Measurements from ENCODE around the gene ZC3H6. TPM values are rescaled to one million over a fixed set of nuclear protein-coding genes. Genes with fewer than 3 reads are reported as not detected.

The ZC3H6 gene
- total RNA-seq, 1 donor from 2014 or later: 3.9 TPM

DNA sequence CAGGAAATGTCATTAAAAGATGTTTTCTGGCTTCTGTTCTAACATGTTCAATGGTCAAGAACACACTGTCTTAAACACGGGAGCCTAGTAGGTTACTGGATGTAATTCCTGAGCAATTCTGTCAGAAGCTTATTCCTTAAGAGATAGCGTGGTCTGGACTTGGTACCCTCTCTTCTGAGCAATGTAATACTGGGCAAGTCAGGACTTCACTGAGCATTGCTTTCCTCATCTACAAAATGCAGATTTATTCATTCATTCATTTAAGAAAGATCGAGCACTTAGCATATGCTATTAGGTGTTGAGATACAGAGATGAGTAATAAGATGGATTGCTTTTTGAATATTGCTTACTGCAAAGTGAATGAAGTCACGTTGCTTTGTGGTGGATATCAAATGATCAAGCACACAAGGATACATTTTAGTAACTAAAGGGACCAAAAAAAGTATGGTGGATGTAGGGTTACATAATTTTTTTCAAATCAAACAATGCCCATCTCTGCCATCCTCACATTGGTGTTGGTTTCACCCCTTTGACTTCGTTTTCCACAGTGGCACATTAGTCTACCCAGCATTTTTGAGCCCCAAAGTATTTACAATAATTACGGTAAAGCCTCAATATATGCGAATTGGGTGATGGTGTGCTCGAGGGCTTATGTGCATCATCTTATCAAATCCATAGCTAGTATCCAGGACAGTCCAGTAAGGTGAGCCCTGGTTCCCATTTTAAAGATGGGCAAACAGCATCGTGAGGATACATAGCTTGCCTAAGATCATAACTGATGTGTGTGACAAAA, 65.3 kb downstream of the ZC3H6 start:
- Histone ChIP-seq H4K20me1 (ENCODE audit: insufficient read depth, low read length) (no peaks in the 10 kb centered on the region), H2AFZ (ENCODE audit: low read depth, low read length) (no peak overlapping the region), H3K4me2 (ENCODE audit: low read length) (no peak overlapping the region), H3K4me3 (ENCODE audit: insufficient read depth, low read depth, low read length) (no peak overlapping the region), H3K79me2 (ENCODE audit: insufficient read depth, low read length) (no peaks in the 10 kb centered on the region), H3K27me3 (ENCODE audit: insufficient read depth, low read length) (no peaks in the 10 kb centered on the region), H3K4me1 (ENCODE audit: insufficient read depth, low read length) (no peaks in the 10 kb centered on the region), H3K27ac (ENCODE audit: low read depth, low read length) (no peak overlapping the region), H3K9me3 (ENCODE audit: insufficient read depth, low read depth, low read length) (no peaks in the 10 kb centered on the region), H3K9ac (ENCODE audit: low read length) (no peak overlapping the region), H3K36me3 (ENCODE audit: insufficient read depth, low read length) (no peaks in the 10 kb centered on the region)
- Mint-ChIP-seq H3K9me3 (ENCODE audit: unreplicated experiment) (no peaks in the 10 kb centered on the region), H3K36me3 (ENCODE audit: low read depth, unreplicated experiment) (peaks cover 1% of the 10 kb centered on the region), H3K27me3 (ENCODE audit: low read depth, unreplicated experiment) (no peaks in the 10 kb centered on the region), H3K4me1 (ENCODE audit: low read depth, unreplicated experiment) (no peaks in the 10 kb centered on the region), H3K4me3 (ENCODE audit: unreplicated experiment) (no peak overlapping the region), H3K27ac (ENCODE audit: unreplicated experiment) (no peak overlapping the region)
- DNase-seq (ENCODE audit: low read depth) (peak; percentile 7), FAIRE-seq (no peak)
- no peak for TF ChIP-seq EZH2 (IDR thresholded peaks at IDR 0.05; ENCODE audit: insufficient read depth, low read length)
- TF ChIP-seq CTCF (IDR thresholded peaks at IDR 0.05; ENCODE audit: insufficient read depth, low read depth, low read length): no peak

DNA sequence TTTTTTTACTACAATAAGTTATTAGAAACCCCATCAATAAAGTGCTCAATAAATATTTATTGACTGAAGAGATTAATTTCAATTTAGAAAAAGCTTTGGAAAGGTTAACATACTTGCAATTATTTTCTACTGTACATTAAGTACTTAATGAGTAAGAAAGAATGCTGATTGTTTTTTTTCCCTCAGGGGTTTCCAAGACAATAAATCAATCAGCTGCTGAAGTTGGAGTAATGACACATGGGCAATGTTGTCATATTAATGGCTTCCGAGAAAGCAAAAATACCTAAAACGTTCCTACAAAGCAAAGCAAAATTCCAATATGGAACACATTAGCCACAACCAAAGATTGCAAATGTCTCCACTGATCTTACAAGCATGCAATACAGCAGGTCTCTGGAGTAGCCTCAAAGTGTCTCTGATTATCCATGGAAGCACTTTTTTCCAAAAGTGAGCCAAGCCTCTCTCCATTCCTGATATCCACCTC, 66.7 kb downstream of the ZC3H6 start:
- Mint-ChIP-seq H3K9me3 (ENCODE audit: unreplicated experiment) (no peaks in the 10 kb centered on the region), H3K36me3 (ENCODE audit: low read depth, unreplicated experiment) (peaks cover 2% of the 10 kb centered on the region), H3K4me3 (ENCODE audit: unreplicated experiment) (no peak overlapping the region), H3K4me1 (ENCODE audit: low read depth, unreplicated experiment) (no peaks in the 10 kb centered on the region), H3K27ac (ENCODE audit: unreplicated experiment) (no peak overlapping the region), H3K27me3 (ENCODE audit: low read depth, unreplicated experiment) (no peaks in the 10 kb centered on the region)
- Histone ChIP-seq H3K4me3 (ENCODE audit: insufficient read depth, low read depth, low read length) (no peak overlapping the region), H3K4me2 (ENCODE audit: low read length) (no peak overlapping the region), H3K36me3 (ENCODE audit: insufficient read depth, low read length) (no peaks in the 10 kb centered on the region), H4K20me1 (ENCODE audit: insufficient read depth, low read length) (no peaks in the 10 kb centered on the region), H3K27me3 (ENCODE audit: insufficient read depth, low read length) (no peaks in the 10 kb centered on the region), H3K4me1 (ENCODE audit: insufficient read depth, low read length) (no peaks in the 10 kb centered on the region), H2AFZ (ENCODE audit: low read depth, low read length) (no peak overlapping the region), H3K9ac (ENCODE audit: low read length) (no peak overlapping the region), H3K27ac (ENCODE audit: low read depth, low read length) (no peak overlapping the region), H3K9me3 (ENCODE audit: insufficient read depth, low read depth, low read length) (no peaks in the 10 kb centered on the region), H3K79me2 (ENCODE audit: insufficient read depth, low read length) (no peaks in the 10 kb centered on the region)
- no peak for FAIRE-seq
- DNase-seq (ENCODE audit: low read depth): no peak
- TF ChIP-seq EZH2 (IDR thresholded peaks at IDR 0.05; ENCODE audit: insufficient read depth, low read length) (no peak), CTCF (IDR thresholded peaks at IDR 0.05; ENCODE audit: insufficient read depth, low read depth, low read length) (no peak)
